A549 (cell line): ENCODE results near the gene DTX1. TPM values are rescaled to one million over a fixed set of nuclear protein-coding genes. Genes with fewer than 3 reads are reported as not detected.

Experiments
- ATAC-seq, 2 experiments: fragments of 200-7000 bp in 1 of 2; fragments of >200 bp in 1 of 2; cut with Nextera tagmentation in 1 of 2; cut with Tn5 transposase in 1 of 2; 3 replicates each; pipeline versions ENCODE4 v1.8.0 to v1.9.1; 2018 to 2020; ENCODE audit warnings: mild to moderate bottlenecking in 1 of 2, moderate library complexity in 1 of 2
- CTCF ChIA-PET: fragments of 300-600 bp; sonication (Branson Sonifier 250); formaldehyde crosslinking; extraction: SDS; loops from one replicate; lab custom pipeline; 2021; ENCODE audit warnings: antibody characterized with exemption, inconsistent platforms; lab: Yijun Ruan, JAX
- POLR2A ChIA-PET: fragments of 350-600 bp; formaldehyde crosslinking; extraction: SDS; loops from one replicate; lab custom pipeline; 2021; ENCODE audit warnings: antibody characterized with exemption, inconsistent platforms; lab: Yijun Ruan, JAX
- DNase-seq, 2 experiments: peaks; one replicate each; pipeline versions ENCODE4 v3.0.0 to v3.0.0-alpha.2; 2011 to 2016; ENCODE audit warnings: low read depth in 1 of 2, low spot score in 1 of 2
- FAIRE-seq: peaks from 2 replicates; lab custom pipeline; 2011; peaks lifted over from hg19 to GRCh38; lab: Jason Lieb, UNC
- H3K27ac ChIP-seq, 2 experiments: fragments of >200 bp; sonication (Bioruptor Twin); formaldehyde crosslinking; 3 replicates each; pipeline ENCODE4 v1.5.1; 2016 to 2017
- H3K4me1 ChIP-seq: fragments of >200 bp; sonication (Bioruptor Twin); formaldehyde crosslinking; 3 replicates; pipeline ENCODE4 v1.6.1; 2016
- H3K4me2 ChIP-seq: fragments of >200 bp; sonication (Bioruptor Twin); formaldehyde crosslinking; 3 replicates; pipeline ENCODE4 v1.6.1; 2016
- H3K4me3 ChIP-seq: fragments of >200 bp; sonication (Bioruptor Twin); formaldehyde crosslinking; 3 replicates; pipeline ENCODE4 v1.5.1; 2016
- H3K9me3 ChIP-seq: fragments of >200 bp; sonication (Bioruptor Twin); formaldehyde crosslinking; 3 replicates; pipeline ENCODE4 v1.6.1; 2016
- BHLHE40 ChIP-seq: IDR thresholded peaks from 2 replicates; pipeline ENCODE4 v1.6.1; 2012; ENCODE audit warnings: low read depth, low read length, inconsistent platforms
- CBX8 ChIP-seq: fragments of 200-600 bp; sonication (generic); IDR thresholded peaks from 2 replicates; pipeline ENCODE4 v1.6.1; 2016
- CEBPB ChIP-seq, 2 experiments: fragments of >200 bp in 1 of 2; sonication (Bioruptor Twin) in 1 of 2; formaldehyde crosslinking in 1 of 2; IDR thresholded peaks; 2 replicates each; pipeline ENCODE4 v1.6.1; 2012 to 2016
- CHD2 ChIP-seq: fragments of 150-350 bp; IDR thresholded peaks from 2 replicates; pipeline ENCODE4 v1.6.1; 2014; ENCODE audit warnings: low read length; ENCODE audit not compliant: partially characterized antibody
- CTCF ChIP-seq: fragments of >200 bp; sonication (Bioruptor Twin); formaldehyde crosslinking; IDR thresholded peaks from 3 replicates; pipeline ENCODE4 v1.5.1; 2016
- E2F6 ChIP-seq: IDR thresholded peaks from 2 replicates; pipeline ENCODE4 v1.6.1; 2012; ENCODE audit warnings: low read depth, borderline replicate concordance
- EHF ChIP-seq: fragments of 250-450 bp; sonication (Bioruptor Pico); IDR thresholded peaks from 2 replicates; pipeline ENCODE4 v1.5.0; 2020; ENCODE audit warnings: mild to moderate bottlenecking
- EP300 ChIP-seq, 2 experiments: fragments of >200 bp; sonication (Bioruptor Twin); formaldehyde crosslinking; IDR thresholded peaks; 2 replicates in 1 of 2; 3 replicates in 1 of 2; pipeline ENCODE4 v1.6.1; 2016 to 2017
- FOSB ChIP-seq: fragments of 250-450 bp; sonication (Bioruptor Pico); IDR thresholded peaks from 2 replicates; pipeline ENCODE4 v1.5.0; 2020; ENCODE audit warnings: mild to moderate bottlenecking, moderate library complexity
- HDAC2 ChIP-seq: fragments of 200-600 bp; sonication (generic); IDR thresholded peaks from 2 replicates; pipeline ENCODE4 v1.6.1; 2016
- HOXA7 ChIP-seq: fragments of 250-450 bp; sonication (Bioruptor Pico); IDR thresholded peaks from 2 replicates; pipeline ENCODE4 v1.5.0; 2020; ENCODE audit warnings: mild to moderate bottlenecking, moderate library complexity
- HOXB13 ChIP-seq: fragments of 250-450 bp; sonication (Bioruptor Pico); IDR thresholded peaks from 2 replicates; pipeline ENCODE4 v1.5.0; 2020; ENCODE audit warnings: low read depth, mild to moderate bottlenecking, moderate library complexity
- JUN ChIP-seq, 2 experiments: fragments of >200 bp; sonication (Bioruptor Twin); formaldehyde crosslinking; IDR thresholded peaks; 2 replicates in 1 of 2; 3 replicates in 1 of 2; pipeline ENCODE4 v1.6.1; 2016 to 2017
- MAFK ChIP-seq: fragments of 450-650 bp; IDR thresholded peaks from 2 replicates; pipeline ENCODE4 v1.6.1; 2014; ENCODE audit not compliant: partially characterized antibody
- MAZ ChIP-seq: fragments of 150-350 bp; IDR thresholded peaks from 2 replicates; pipeline ENCODE4 v1.6.1; 2014; ENCODE audit warnings: antibody characterized with exemption, low read depth, low read length, borderline replicate concordance
- MYC ChIP-seq: IDR thresholded peaks from 2 replicates; pipeline ENCODE4 v1.6.1; 2012; ENCODE audit warnings: mild to moderate bottlenecking, inconsistent platforms, low read length, improper control_type of control experiment, borderline replicate concordance
- NFE2L2 ChIP-seq: fragments of 150-350 bp; conservative IDR thresholded peaks from 2 replicates; pipeline ENCODE4 v1.6.1; 2014; ENCODE audit warnings: low read length
- NPAS2 ChIP-seq: fragments of 250-450 bp; sonication (Bioruptor Pico); IDR thresholded peaks from 2 replicates; pipeline ENCODE4 v1.8.0; 2022; ENCODE audit warnings: mild to moderate bottlenecking, moderate library complexity, borderline replicate concordance
- NR3C1 ChIP-seq: fragments of >200 bp; sonication (Bioruptor Twin); formaldehyde crosslinking; IDR thresholded peaks from 3 replicates; pipeline ENCODE4 v1.6.1; 2017
- PBX3 ChIP-seq: IDR thresholded peaks from 2 replicates; pipeline ENCODE4 v1.6.1; 2012
- PHF8 ChIP-seq: fragments of 200-600 bp; sonication (generic); IDR thresholded peaks from 2 replicates; pipeline ENCODE4 v1.6.1; 2016; ENCODE audit warnings: low read depth, mild to moderate bottlenecking, antibody characterized with exemption, moderate library complexity, borderline replicate concordance
- RAD21 ChIP-seq, 2 experiments: fragments of >200 bp in 1 of 2; sonication (Bioruptor Twin) in 1 of 2; formaldehyde crosslinking in 1 of 2; IDR thresholded peaks in 1 of 2; conservative IDR thresholded peaks in 1 of 2; 2 replicates in 1 of 2; 3 replicates in 1 of 2; pipeline ENCODE4 v1.6.1; 2012 to 2018; ENCODE audit warnings: inconsistent platforms in 1 of 2
- RFX5 ChIP-seq: fragments of 450-650 bp; IDR thresholded peaks from 2 replicates; pipeline ENCODE4 v1.7.1; 2014; ENCODE audit warnings: antibody characterized with exemption, mild to moderate bottlenecking, moderate library complexity
- RNF2 ChIP-seq: fragments of 200-600 bp; sonication (generic); IDR thresholded peaks from 2 replicates; pipeline ENCODE4 v1.6.1; 2016; ENCODE audit warnings: low read depth, mild to moderate bottlenecking, antibody characterized with exemption, moderate library complexity, borderline replicate concordance
- ZFP36 ChIP-seq: fragments of 450-650 bp; IDR thresholded peaks from 2 replicates; pipeline ENCODE4 v1.6.1; 2014; ENCODE audit warnings: borderline replicate concordance; ENCODE audit not compliant: partially characterized antibody
- ZNF302 ChIP-seq: fragments of 250-450 bp; sonication (Bioruptor Pico); IDR thresholded peaks from 2 replicates; pipeline ENCODE4 v1.9.0; 2021; ENCODE audit warnings: inconsistent platforms, mild to moderate bottlenecking, moderate library complexity
- WGBS: methylation state at CpG from one replicate; pipeline ENCODE4 v1.1.6; 2017; ENCODE audit errors: missing lambda C conversion rate; 5-methylcytosine and 5-hydroxymethylcytosine counted together
- polyA minus RNA-seq: library from RNA; depleted of rRNA, polyadenylated mRNA; stranded (reverse); fragments of >200 nt; gene quantifications from 2 replicates; pipeline ENCODE4 v1.2.3, GENCODE V29; 2011; rRNA and poly(A)+ RNA removed
- polyA plus RNA-seq, 4 experiments: library from polyadenylated mRNA; depleted of rRNA in 3 of 4; stranded (reverse); fragments of >200 nt; fragmentation: RNase III in 1 of 4; extraction: RNeasy Plus Mini Kit Qiagen cat#74134 plus additional on column Dnase treatment in 1 of 4; gene quantifications; 2 replicates in 3 of 4; 3 replicates in 1 of 4; pipeline ENCODE4 v1.2.3, GENCODE V29; 2011 to 2017
- TF ChIP-seq, protein P1 (sequence below): fragments of 450-650 bp; IDR thresholded peaks from 2 replicates; pipeline ENCODE4 v1.6.1; 2014; ENCODE audit warnings: antibody characterized with exemption

The DTX1 gene
- polyA plus RNA-seq (2011; rRNA removed) (0.28 and 0.36 TPM in 2 replicates), polyA plus RNA-seq (2017; fragmentation: RNase III; extraction: RNeasy Plus Mini Kit Qiagen cat#74134 plus additional on column Dnase treatment) (0.28 to 0.37 TPM (median 0.29 TPM) in 3 replicates), polyA minus RNA-seq (0.45 and 0.54 TPM in 2 replicates)
- 0.36 and 0.51 TPM in 2 replicates for polyA plus RNA-seq (2012; cell fraction: cytosol; rRNA removed)
- polyA plus RNA-seq (2012; cell fraction: nucleus; rRNA removed) = 0.27 and 0.77 TPM in 2 replicates

DNA sequence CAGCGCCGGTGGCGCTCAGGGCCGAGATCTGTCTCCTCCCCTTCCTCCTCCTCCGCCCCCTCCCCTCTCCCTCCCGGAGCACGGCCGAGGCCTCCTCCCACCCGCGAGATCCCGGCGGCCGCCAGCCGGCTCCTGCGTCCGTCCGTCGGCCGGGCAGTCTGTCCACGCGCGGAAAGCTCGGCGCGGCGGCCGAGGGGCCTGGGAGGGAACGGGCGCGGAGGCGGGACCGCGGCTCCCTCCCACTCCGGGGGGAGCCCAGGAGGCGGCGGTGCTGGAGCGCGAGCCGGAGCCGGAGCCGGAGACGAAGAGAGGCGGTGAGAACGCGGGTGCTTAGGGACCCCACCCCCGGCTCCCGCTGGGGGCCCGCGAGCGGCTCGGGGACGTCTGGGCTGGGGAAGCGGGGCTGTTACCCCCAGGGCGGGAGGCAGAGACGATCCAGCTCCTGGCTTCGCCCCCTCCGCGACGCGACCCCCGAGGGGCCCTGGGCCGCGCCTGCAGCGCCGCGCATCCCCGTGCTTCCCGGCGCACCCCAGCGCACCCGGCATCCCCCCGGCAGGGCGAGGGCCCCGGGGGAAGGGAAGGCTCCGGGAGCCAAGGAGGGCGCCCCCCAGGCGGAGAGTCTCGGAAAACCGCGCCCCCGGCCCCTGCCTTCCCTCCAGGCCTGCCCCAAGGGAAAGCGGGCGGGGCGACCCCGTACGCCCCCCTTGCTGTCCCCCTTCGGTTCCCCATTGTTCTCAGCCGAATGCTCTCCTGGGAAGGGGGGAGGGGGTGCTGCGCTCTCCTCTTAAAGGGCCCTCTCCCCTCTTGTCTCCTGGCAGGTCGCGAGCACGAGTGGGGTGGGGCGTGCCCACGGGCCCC lies at the start of gene DTX1:
Gene DTX1, plus strand, starts transcription at position 100 of the 858 bp plus-strand sequence. CDS start 1,463 bp downstream, outside the sequence.
- CTCF ChIA-PET = interaction anchor here (1.4 to 2.7 kb wide), 4 partner anchors 8 to 96 kb away, joined by 3 to 8 read pairs (median 6); no protein-coding TSS in a partner anchor
- H3K4me1 ChIP-seq = 0 out of 3 replicates have a peak, but pooled peaks cover 6% of the 10 kb centered on the region
- H3K4me2 ChIP-seq = peak within 1 kb of the TSS; percentile 95
- H3K4me3 ChIP-seq = peak within 1 kb of the TSS; percentile 56
- H3K27ac ChIP-seq = peak within 1 kb of the TSS; percentile 37 to 77; a peak in 4 of 6 replicates
- DNase-seq = no peak
- 4% methylated on average over 26 of the region's 94 CpGs for WGBS
- ATAC-seq = peak in 1 of 2 experiments; percentile 61; a peak in 3 of 6 replicates
- FAIRE-seq = no peak
- H3K9me3 ChIP-seq = no peaks in the 10 kb centered on the region
- no peak for TF ChIP-seq NPAS2 (CRISPR knock-in tag)
- no peak for TF ChIP-seq MAZ
- TF ChIP-seq ZNF302 (CRISPR knock-in tag) = no peak
- TF ChIP-seq RNF2 = no peak
- TF ChIP-seq EP300 (IDR thresholded peaks at IDR 0.05) = no peak
- no peak for TF ChIP-seq ZFP36
- no peak for TF ChIP-seq PBX3
- no peak for TF ChIP-seq CEBPB (IDR thresholded peaks at IDR 0.05)
- no peak for TF ChIP-seq RFX5
- no peak for TF ChIP-seq EHF
- TF ChIP-seq, protein P1, sequence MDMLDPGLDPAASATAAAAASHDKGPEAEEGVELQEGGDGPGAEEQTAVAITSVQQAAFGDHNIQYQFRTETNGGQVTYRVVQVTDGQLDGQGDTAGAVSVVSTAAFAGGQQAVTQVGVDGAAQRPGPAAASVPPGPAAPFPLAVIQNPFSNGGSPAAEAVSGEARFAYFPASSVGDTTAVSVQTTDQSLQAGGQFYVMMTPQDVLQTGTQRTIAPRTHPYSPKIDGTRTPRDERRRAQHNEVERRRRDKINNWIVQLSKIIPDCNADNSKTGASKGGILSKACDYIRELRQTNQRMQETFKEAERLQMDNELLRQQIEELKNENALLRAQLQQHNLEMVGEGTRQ = no peak
- TF ChIP-seq HDAC2 = no peak
- TF ChIP-seq FOSB (CRISPR knock-in tag) = no peak
- no peak for TF ChIP-seq HOXB13
- no peak for TF ChIP-seq E2F6
- TF ChIP-seq PHF8 = no peak
- TF ChIP-seq NR3C1 = no peak
- POLR2A ChIA-PET = no interaction called here

DNA sequence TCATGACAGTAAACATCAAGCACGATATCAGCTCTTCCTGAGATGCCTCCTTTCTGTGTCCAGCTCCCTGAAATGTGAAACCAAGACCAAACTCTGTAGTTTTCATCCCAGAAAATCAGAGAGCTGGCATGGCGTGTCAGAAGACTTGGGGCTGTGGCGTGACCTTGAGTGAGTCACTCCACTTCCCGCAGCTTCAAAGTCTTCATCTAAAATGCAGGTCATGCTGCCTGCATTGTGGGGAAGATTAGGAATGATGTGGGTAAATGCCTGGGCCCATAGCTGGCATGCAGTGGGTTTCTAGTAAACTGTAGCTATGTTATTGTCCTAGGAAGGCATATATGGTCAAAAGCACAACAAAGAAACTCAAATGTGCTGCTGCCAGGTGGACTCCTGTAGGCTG lies 49.4 kb upstream of the DTX1 start:
- Histone ChIP-seq H3K4me3 (no peak overlapping the region), H3K4me1 (peaks cover 10% of the 10 kb centered on the region; the same call in 1 of the 3 replicates), H3K27ac (no peak overlapping the region), H3K4me2 (peak overlapping the region; percentile 4; the same call in 1 of the 3 replicates), H3K9me3 (peaks cover 12% of the 10 kb centered on the region; the same call in 2 of the 3 replicates)
- ChIA-PET CTCF (interaction anchor here (1.1 to 2.0 kb wide), 9 partner anchors 9 to 167 kb away, joined by 3 to 10 read pairs (median 5); no protein-coding TSS in a partner anchor), POLR2A (no interaction called here)
- WGBS = 5% methylated on average over 4 of the region's 4 CpGs
- ATAC-seq (peak; percentile 37 to 39; a peak in 4 of 6 replicates), FAIRE-seq (no peak), DNase-seq (peak in 1 of 2 experiments; percentile 24)
- TF ChIP-seq MAFK = no peak
- TF ChIP-seq EP300 (IDR thresholded peaks at IDR 0.05) = no peak
- no peak for TF ChIP-seq BHLHE40
- TF ChIP-seq, protein P1 = no peak
- TF ChIP-seq CHD2 = no peak
- TF ChIP-seq FOSB (CRISPR knock-in tag) = no peak
- TF ChIP-seq HOXA7 = no peak
- no peak for TF ChIP-seq CEBPB (IDR thresholded peaks at IDR 0.05)
- TF ChIP-seq CBX8 = no peak
- TF ChIP-seq RAD21 (conservative IDR thresholded peaks at IDR 0.05 in 1 of 2, IDR thresholded peaks at IDR 0.05 in 1 of 2) = no peak
- no peak for TF ChIP-seq CTCF
- no peak for TF ChIP-seq NR3C1
- no peak for TF ChIP-seq JUN (IDR thresholded peaks at IDR 0.05)
- no peak for TF ChIP-seq NFE2L2
- no peak for TF ChIP-seq MAZ
- TF ChIP-seq MYC = no peak
